HG02973 (cell line): ENCODE data around the gene RBMX2.
A peak's percentile ranks its signal among the peaks of the same experiment; 100 is the strongest.
"Not testable (repeated sequence)": the region's sequence is repeated elsewhere in the genome, so short reads cannot be mapped to it uniquely, and the experiment has no call there.

Source experiments
- ATAC-seq: cut with Tn5 transposase; IDR thresholded peaks from one replicate; pipeline ENCODE4 v1.9.1; 2021; ENCODE audit warnings: moderate library complexity; ENCODE audit not compliant: unreplicated experiment

Gene RBMX2, protein sequence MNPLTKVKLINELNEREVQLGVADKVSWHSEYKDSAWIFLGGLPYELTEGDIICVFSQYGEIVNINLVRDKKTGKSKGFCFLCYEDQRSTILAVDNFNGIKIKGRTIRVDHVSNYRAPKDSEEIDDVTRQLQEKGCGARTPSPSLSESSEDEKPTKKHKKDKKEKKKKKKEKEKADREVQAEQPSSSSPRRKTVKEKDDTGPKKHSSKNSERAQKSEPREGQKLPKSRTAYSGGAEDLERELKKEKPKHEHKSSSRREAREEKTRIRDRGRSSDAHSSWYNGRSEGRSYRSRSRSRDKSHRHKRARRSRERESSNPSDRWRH

GRCh38 chrX:130401415-130402207 is at the start of gene RBMX2:
Gene RBMX2 (plus strand): TSS chrX:130401987. CDS start chrX:130402033, 46 bp downstream.
- ATAC-seq: peak; percentile 89

- not testable (repeated sequence) for ATAC-seq
Observed at GRCh38 chrX:130352050-130352449, 49.7 kb upstream of the RBMX2 start.

DNA sequence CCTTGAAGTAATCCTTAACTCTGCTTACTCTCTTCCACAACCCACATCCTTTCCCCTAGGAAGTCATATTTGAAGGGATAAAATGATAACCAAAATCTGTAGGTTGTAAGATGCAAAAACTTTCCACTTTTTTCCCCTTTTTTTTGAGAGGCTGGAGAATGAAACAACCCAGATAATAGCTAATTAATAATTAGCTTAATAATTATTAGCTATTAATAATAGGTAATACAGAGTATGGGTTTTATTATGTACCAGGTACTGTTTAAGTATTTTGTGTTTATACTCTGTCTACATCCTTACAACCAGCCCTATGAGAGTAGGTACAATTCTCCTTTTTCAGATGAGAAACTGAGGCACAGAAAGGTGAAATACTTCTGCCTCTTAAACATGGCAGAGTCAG is 25.7 kb upstream of the RBMX2 start:
- no peak for ATAC-seq

DNA sequence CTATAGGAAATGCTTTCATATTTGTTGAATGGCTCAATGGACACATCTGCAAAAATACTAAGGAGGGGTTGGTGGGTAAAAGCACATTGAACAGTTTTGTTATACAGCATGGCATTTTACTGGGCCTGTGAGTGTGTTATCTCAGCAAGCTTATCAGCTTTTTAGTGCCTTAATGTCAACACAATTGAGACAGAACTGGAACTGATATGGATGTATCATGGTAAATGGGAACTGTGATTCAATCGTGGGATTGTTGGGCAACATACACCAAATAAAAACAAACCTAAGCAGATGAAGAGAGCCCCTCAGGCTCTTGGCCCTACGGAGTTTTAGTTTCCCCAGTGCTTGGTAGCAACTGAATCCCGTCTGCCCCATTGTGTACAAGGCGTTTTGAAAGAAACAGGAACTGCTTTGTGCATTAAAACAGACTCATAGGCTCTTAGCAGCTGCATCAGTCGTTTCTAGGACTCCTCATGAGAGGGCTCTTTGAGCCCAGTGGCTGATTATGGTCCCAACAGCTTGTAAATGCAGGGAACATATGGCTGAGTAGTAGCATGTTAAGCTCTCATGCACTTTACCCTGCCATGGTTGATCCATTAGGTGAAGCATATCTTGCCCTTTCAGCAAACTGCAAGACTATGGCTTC is 23.6 kb upstream of the RBMX2 start:
- ATAC-seq: no peak

- ATAC-seq: no peak
Observed at GRCh38 chrX:130385520-130385919, 16.3 kb upstream of the RBMX2 start, which contains the start of gene GPR119. Gene GPR119 (minus strand): TSS chrX:130385674. CDS start chrX:130385447, 227 bp downstream.

- no peak for ATAC-seq
Observed at GRCh38 chrX:130386408-130386808, 15.4 kb upstream of the RBMX2 start.

- no peak for ATAC-seq
Observed at GRCh38 chrX:130393451-130394074, 8.2 kb upstream of the RBMX2 start.

GRCh38 chrX:130395341-130395740 is 6.4 kb upstream of the RBMX2 start:
- ATAC-seq: no peak

DNA sequence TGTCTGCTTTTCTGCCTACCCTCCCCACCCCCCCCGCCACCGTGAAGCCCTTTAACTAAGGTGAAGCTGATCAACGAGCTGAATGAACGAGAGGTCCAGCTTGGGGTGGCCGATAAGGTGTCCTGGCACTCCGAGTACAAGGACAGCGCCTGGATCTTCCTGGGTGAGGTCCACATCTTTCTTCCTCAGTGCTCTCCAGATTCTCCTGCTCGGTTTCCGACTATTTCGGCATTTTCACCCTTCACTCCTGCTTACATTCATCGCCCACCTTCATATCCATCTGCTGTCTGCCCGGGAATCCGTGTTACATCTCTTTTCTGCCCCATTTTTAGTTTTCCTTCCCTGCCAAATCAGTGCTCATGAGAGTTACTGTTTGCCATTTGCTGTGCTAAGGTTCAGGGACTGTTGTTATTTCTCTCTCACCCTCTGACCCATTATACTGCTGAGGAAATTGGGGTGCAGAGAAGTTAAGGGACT is 459 bp downstream of the RBMX2 start:
- ATAC-seq: peak; percentile 10

- ATAC-seq: no peak
Observed at GRCh38 chrX:130413415-130413814, 11.6 kb downstream of the RBMX2 start.

DNA sequence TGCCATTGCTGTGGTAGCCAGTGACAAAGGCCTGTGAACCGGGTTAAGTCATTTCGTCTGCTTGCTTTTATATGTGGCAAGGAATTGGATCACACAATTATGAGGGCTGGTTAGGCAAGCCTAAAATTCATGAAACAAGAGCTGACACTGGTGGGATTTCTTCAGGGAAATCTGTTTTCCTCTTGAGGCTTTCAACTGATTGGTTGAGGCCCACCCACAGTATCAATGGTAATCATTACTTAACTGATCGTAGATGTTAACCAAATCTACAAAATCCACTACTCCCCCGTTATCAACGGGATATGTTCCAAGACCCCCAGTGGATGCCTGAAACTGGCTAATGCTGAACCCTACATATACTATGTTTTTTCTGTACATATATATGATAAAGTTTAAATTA is 13.0 kb downstream of the RBMX2 start:
- no peak for ATAC-seq

DNA sequence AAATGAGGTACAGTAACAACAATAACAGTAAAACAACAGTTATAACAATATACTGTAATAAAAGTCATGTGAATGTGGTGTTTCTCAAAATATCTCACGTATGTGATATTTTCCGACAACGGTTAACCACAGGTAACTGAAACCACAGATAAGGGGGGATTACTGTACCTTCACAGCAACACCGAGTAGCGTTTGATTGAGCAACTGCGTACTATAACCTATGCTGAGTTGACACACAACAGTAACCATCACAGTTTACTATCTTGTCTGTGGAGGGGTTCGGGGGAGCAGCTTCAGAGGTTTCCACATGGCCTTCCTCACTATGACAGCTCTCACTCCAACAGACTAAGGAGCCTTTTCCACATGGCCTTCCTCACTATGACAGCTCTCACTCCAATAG is 13.4 kb downstream of the RBMX2 start:
- ATAC-seq: no peak

GRCh38 chrX:130416785-130417184 is 15.0 kb downstream of the RBMX2 start:
- no peak for ATAC-seq

GRCh38 chrX:130418066-130418465 is 16.3 kb downstream of the RBMX2 start:
- ATAC-seq: no peak

DNA sequence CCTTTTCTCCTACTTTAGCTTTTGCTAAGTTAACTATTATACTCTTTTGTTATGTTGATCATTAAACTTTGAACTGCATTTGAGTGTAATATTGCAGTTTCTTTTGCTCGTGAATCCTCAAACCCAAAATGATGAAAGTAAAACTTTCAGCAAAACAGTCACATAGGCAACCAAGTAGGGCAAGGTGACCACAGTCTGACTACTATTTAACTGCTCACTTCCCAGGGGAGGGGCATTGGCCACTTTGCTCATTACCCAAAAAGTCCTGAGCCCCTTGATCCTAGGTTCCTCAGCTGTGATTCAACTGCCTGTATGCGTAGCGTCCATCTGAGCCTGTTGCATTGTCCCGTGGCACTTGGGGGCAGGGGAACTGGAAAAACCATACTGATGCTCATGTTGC is 17.0 kb downstream of the RBMX2 start:
- no peak for ATAC-seq

GRCh38 chrX:130419263-130419662 is 17.5 kb downstream of the RBMX2 start:
- no peak for ATAC-seq

DNA sequence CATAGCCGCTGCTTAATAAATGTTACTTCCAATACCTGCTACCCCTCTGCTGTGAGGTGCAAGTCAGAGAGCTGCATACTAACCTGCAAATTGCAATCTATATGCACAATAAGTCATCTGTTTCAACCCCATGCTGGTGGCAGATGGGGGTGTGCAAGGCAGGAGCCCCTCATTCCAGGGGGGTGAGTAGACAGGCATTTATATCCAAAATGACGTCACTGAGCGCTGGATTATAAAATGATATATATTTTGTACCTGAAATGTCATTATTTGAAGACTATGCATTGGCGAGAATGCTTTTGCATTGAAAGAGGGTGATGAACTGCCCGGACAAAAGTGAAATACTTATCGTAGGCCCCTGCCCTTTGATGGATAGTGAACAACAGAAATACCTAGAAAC is 24.7 kb downstream of the RBMX2 start:
- no peak for ATAC-seq

GRCh38 chrX:130429236-130429635 is 27.4 kb downstream of the RBMX2 start:
- ATAC-seq: not testable (repeated sequence)

DNA sequence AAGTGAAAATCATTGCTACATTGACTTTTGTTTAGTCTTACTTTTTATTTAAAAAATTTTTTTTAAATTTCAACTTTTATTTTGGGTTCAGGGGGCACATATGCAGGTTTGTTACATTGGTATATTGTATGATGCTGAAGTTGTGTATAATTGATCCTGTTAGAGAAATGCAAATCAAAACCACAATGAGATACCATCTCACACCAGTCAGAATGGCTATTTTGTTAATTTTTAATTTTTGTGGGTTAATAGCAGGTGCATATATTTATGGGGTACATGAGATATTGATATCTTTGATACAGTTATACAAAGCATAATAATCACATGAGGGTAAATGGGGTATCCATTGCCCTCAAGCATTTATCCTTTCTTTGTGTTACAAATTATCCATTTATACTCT is 34.1 kb downstream of the RBMX2 start:
- ATAC-seq: no peak

DNA sequence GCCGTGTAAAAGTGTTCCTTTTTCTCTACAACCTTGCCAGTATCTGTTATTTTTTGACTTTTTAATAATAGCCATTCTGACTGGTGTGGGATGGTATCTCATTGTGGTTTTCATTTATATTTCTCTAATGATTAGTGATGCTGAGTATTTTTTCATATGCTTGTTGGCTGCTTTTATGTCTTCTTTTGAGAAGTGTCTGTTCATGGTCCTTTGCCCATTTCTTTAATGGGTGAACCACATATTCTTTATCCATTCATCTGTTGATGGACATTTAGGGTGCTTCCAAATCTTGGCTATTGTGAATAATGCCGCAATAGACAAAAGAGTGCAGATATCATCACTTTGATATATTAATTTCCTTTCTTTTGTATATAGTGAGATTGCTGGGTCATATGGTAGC is 36.2 kb downstream of the RBMX2 start:
- not testable (repeated sequence) for ATAC-seq

DNA sequence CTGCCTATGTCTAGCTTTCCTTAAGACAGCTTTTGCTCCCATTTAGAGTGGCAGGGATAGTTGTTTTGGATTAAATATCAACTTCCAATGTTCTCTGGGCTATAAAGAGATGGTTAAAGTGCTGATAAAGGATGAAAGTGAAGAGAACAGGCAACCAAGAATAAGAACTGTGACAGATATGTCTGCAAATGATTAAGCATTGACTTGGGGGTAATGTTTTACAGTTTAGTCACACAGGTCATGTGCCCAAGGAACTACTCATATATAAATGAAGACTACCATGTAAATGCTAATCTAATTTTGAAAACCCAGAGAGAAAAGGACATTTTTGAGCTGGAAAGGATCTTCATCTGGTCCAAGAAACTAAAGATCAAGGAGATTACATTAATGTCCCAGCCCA is 42.1 kb downstream of the RBMX2 start:
- ATAC-seq: no peak
